KMS-11 (cell line): ENCODE results near the gene ZMYND8.
"Not testable (repeated sequence)": the region's sequence is repeated elsewhere in the genome, so short reads cannot be mapped to it uniquely, and the experiment has no call there.

Experiments
- H2AFZ ChIP-seq: fragments of 200-600 bp; sonication (generic); 2 replicates; pipeline ENCODE4 v1.6.1; 2016; ENCODE audit warnings: antibody characterized with exemption, mixed run types, low read depth
- H3K27ac ChIP-seq: fragments of 200-600 bp; sonication (generic); 2 replicates; pipeline ENCODE4 v1.6.1; 2016; ENCODE audit warnings: mild to moderate bottlenecking, mixed run types
- H3K27me3 ChIP-seq: fragments of 200-600 bp; sonication (generic); 2 replicates; pipeline ENCODE4 v1.6.1; 2017; ENCODE audit warnings: mild to moderate bottlenecking, low read depth, mixed run types, moderate library complexity; ENCODE audit not compliant: insufficient read depth
- H3K36me3 ChIP-seq: fragments of 200-600 bp; sonication (generic); 2 replicates; pipeline ENCODE4 v1.6.1; 2017; ENCODE audit warnings: mild to moderate bottlenecking, mixed run types; ENCODE audit not compliant: insufficient read depth
- H3K4me1 ChIP-seq: fragments of 200-600 bp; sonication (generic); 2 replicates; pipeline ENCODE4 v1.6.1; 2016; ENCODE audit warnings: mild to moderate bottlenecking, low read depth, mixed run types; ENCODE audit not compliant: poor library complexity, severe bottlenecking
- H3K4me2 ChIP-seq: fragments of 200-600 bp; sonication (generic); 2 replicates; pipeline ENCODE4 v1.7.0; 2016; ENCODE audit warnings: mild to moderate bottlenecking, mixed run types
- H3K4me3 ChIP-seq: fragments of 200-600 bp; sonication (generic); IDR thresholded peaks from 2 replicates; pipeline ENCODE4 v1.6.1; 2017; ENCODE audit warnings: low read depth, low read length, mixed read lengths; ENCODE audit not compliant: insufficient read depth
- H3K79me2 ChIP-seq: fragments of 200-600 bp; sonication (generic); 2 replicates; pipeline ENCODE4 v1.6.1; 2016; ENCODE audit warnings: low read depth, mixed run types; ENCODE audit not compliant: insufficient read depth
- H3K9ac ChIP-seq: fragments of 200-600 bp; sonication (generic); 2 replicates; pipeline ENCODE4 v1.6.1; 2016; ENCODE audit warnings: mild to moderate bottlenecking, mixed run types
- H4K20me1 ChIP-seq: fragments of 200-600 bp; sonication (generic); 2 replicates; pipeline ENCODE4 v1.6.1; 2016; ENCODE audit warnings: mild to moderate bottlenecking, mixed run types; ENCODE audit not compliant: insufficient read depth
- CTCF ChIP-seq: fragments of 200-600 bp; sonication (generic); conservative IDR thresholded peaks from 2 replicates; pipeline ENCODE4 v1.6.1; 2017; ENCODE audit warnings: low read depth, mild to moderate bottlenecking, antibody characterized with exemption, low read length, moderate library complexity, mixed read lengths

ZMYND8 gene

GRCh38 chr20:47289096-47289495 lies 67.4 kb downstream of the ZMYND8 start:
- H2AFZ ChIP-seq, result no peak overlapping the region
- H3K4me3 ChIP-seq, result no peak overlapping the region
- H3K79me2 ChIP-seq, result no peaks in the 10 kb centered on the region
- no peak overlapping the region for H3K9ac ChIP-seq
- H3K27me3 ChIP-seq, result no peaks in the 10 kb centered on the region
- H3K4me2 ChIP-seq, result no peak overlapping the region
- TF ChIP-seq CTCF, result no peak
- no peaks in the 10 kb centered on the region for H4K20me1 ChIP-seq
- no peak overlapping the region for H3K27ac ChIP-seq
- H3K4me1 ChIP-seq, result no peaks in the 10 kb centered on the region
- H3K36me3 ChIP-seq, result no peaks in the 10 kb centered on the region

GRCh38 chr20:47288530-47288929 lies 68.0 kb downstream of the ZMYND8 start:
- not testable (repeated sequence) for H3K9ac ChIP-seq, H3K27me3 ChIP-seq, H3K79me2 ChIP-seq, H3K4me2 ChIP-seq, H3K36me3 ChIP-seq, H2AFZ ChIP-seq, H4K20me1 ChIP-seq, H3K4me3 ChIP-seq, H3K27ac ChIP-seq, H3K4me1 ChIP-seq

GRCh38 chr20:47287609-47288144 lies 68.8 kb downstream of the ZMYND8 start:
- Histone ChIP-seq H3K4me2 (no peak overlapping the region), H3K27ac (no peak overlapping the region), H3K27me3 (no peaks in the 10 kb centered on the region), H3K79me2 (no peaks in the 10 kb centered on the region), H2AFZ (no peak overlapping the region), H3K36me3 (no peaks in the 10 kb centered on the region), H3K4me3 (no peak overlapping the region), H4K20me1 (no peaks in the 10 kb centered on the region), H3K9ac (no peak overlapping the region), H3K4me1 (no peaks in the 10 kb centered on the region)
- TF ChIP-seq CTCF, result no peak

- no peak overlapping the region for H3K4me2 ChIP-seq
- no peak overlapping the region for H3K9ac ChIP-seq
- no peak overlapping the region for H3K27ac ChIP-seq
- TF ChIP-seq CTCF, result no peak
- H3K36me3 ChIP-seq, result no peaks in the 10 kb centered on the region
- no peaks in the 10 kb centered on the region for H4K20me1 ChIP-seq
- H3K4me3 ChIP-seq, result no peak overlapping the region
- H2AFZ ChIP-seq, result no peak overlapping the region
- no peaks in the 10 kb centered on the region for H3K4me1 ChIP-seq
- H3K27me3 ChIP-seq, result no peaks in the 10 kb centered on the region
- H3K79me2 ChIP-seq, result no peaks in the 10 kb centered on the region
Measured at GRCh38 chr20:47286681-47287080, 69.8 kb downstream of the ZMYND8 start.

- Histone ChIP-seq H3K36me3 (no peaks in the 10 kb centered on the region), H3K27ac (no peak overlapping the region), H3K4me2 (no peak overlapping the region), H3K9ac (no peak overlapping the region), H3K27me3 (no peaks in the 10 kb centered on the region), H3K4me3 (no peak overlapping the region), H2AFZ (no peak overlapping the region), H3K4me1 (no peaks in the 10 kb centered on the region), H4K20me1 (no peaks in the 10 kb centered on the region), H3K79me2 (no peaks in the 10 kb centered on the region)
- no peak for TF ChIP-seq CTCF
Measured at GRCh38 chr20:47285189-47285588, 71.3 kb downstream of the ZMYND8 start.
